HepG2 (cell line): ENCODE data around the gene NFS1. TPM values are rescaled to one million over a fixed set of nuclear protein-coding genes. Genes with fewer than 3 reads are reported as not detected.

ENCODE experiments used
- BCL6 ChIP-seq: IDR thresholded peaks from 2 replicates; pipeline ENCODE4 v1.6.1; 2016; ENCODE audit warnings: missing genetic modification reagents, missing compliant biosample characterization
- CAMTA2 ChIP-seq: sonication (generic); formaldehyde crosslinking; IDR thresholded peaks from 2 replicates; pipeline ENCODE4 v1.4.0; 2020; ENCODE audit warnings: mild to moderate bottlenecking, missing genetic modification reagents, borderline replicate concordance
- E2F5 ChIP-seq: sonication (generic); formaldehyde crosslinking; conservative IDR thresholded peaks from 2 replicates; pipeline ENCODE4 v1.4.0; 2020; ENCODE audit warnings: missing genetic modification reagents
- GATA4 ChIP-seq: sonication (generic); IDR thresholded peaks from 2 replicates; pipeline ENCODE4 v1.6.1; 2016; ENCODE audit warnings: antibody characterized with exemption, low read depth, borderline replicate concordance
- GMEB1 ChIP-seq: sonication (generic); formaldehyde crosslinking; IDR thresholded peaks from 2 replicates; pipeline ENCODE4 v1.5.1; 2020; ENCODE audit warnings: missing genetic modification reagents, mild to moderate bottlenecking, borderline replicate concordance
- MAFF ChIP-seq: IDR thresholded peaks from 2 replicates; pipeline ENCODE4 v1.6.1; 2011; ENCODE audit warnings: low read depth, low read length, improper control_type of control experiment
- MIER3 ChIP-seq: IDR thresholded peaks from 2 replicates; pipeline ENCODE4 v1.6.1; 2016; ENCODE audit warnings: missing compliant biosample characterization, borderline replicate concordance
- NCOA2 ChIP-seq: sonication (generic); formaldehyde crosslinking; IDR thresholded peaks from 2 replicates; pipeline ENCODE4 v1.8.0; 2022; ENCODE audit warnings: inconsistent platforms
- PHB2 ChIP-seq: fragments of 450-650 bp; IDR thresholded peaks from 2 replicates; pipeline ENCODE4 v1.6.1; 2018; ENCODE audit not compliant: partially characterized antibody
- PTBP1 ChIP-seq: fragments of 200-400 bp; formaldehyde crosslinking; IDR thresholded peaks from 2 replicates; pipeline ENCODE4 v1.6.1; 2018; ENCODE audit warnings: low read length, low read depth; ENCODE audit not compliant: poor library complexity, severe bottlenecking
- RBAK ChIP-seq: sonication (generic); formaldehyde crosslinking; IDR thresholded peaks from 2 replicates; pipeline ENCODE4 v1.5.1; 2020; ENCODE audit warnings: mild to moderate bottlenecking, missing genetic modification reagents
- SIN3B ChIP-seq: fragments of 150-350 bp; IDR thresholded peaks from 2 replicates; pipeline ENCODE4 v1.6.1; 2014; ENCODE audit warnings: low read length
- SIX1 ChIP-seq: sonication (generic); formaldehyde crosslinking; IDR thresholded peaks from 2 replicates; pipeline ENCODE4 v1.4.0; 2020; ENCODE audit warnings: missing genetic modification reagents, borderline replicate concordance
- TBL1XR1 ChIP-seq: fragments of 150-350 bp; IDR thresholded peaks from 2 replicates; pipeline ENCODE4 v1.6.1; 2014; ENCODE audit warnings: borderline replicate concordance, low read length; ENCODE audit not compliant: partially characterized antibody
- ZBTB44 ChIP-seq: sonication (generic); formaldehyde crosslinking; IDR thresholded peaks from 2 replicates; pipeline ENCODE4 v1.4.0; 2020; ENCODE audit warnings: missing genetic modification reagents
- ZFP41 ChIP-seq: sonication (generic); formaldehyde crosslinking; IDR thresholded peaks from 2 replicates; pipeline ENCODE4 v1.4.0; 2020; ENCODE audit warnings: mild to moderate bottlenecking, missing genetic modification reagents, borderline replicate concordance
- ZNF121 ChIP-seq: sonication (generic); formaldehyde crosslinking; IDR thresholded peaks from 2 replicates; pipeline ENCODE4 v1.5.0; 2020; ENCODE audit warnings: mild to moderate bottlenecking, missing genetic modification reagents
- ZNF124 ChIP-seq: sonication (generic); formaldehyde crosslinking; IDR thresholded peaks from 2 replicates; pipeline ENCODE4 v1.4.0; 2020; ENCODE audit warnings: missing genetic modification reagents
- ZNF512B ChIP-seq: sonication (generic); formaldehyde crosslinking; IDR thresholded peaks from 2 replicates; pipeline ENCODE4 v1.5.1; 2020; ENCODE audit warnings: missing genetic modification reagents, mild to moderate bottlenecking, borderline replicate concordance
- ZNF607 ChIP-seq: sonication (generic); formaldehyde crosslinking; IDR thresholded peaks from 2 replicates; pipeline ENCODE4 v1.5.1; 2020; ENCODE audit warnings: missing genetic modification reagents, mild to moderate bottlenecking, borderline replicate concordance
- ZNF737 ChIP-seq: sonication (generic); formaldehyde crosslinking; IDR thresholded peaks from 2 replicates; pipeline ENCODE4 v1.5.0; 2020; ENCODE audit warnings: missing genetic modification reagents, mild to moderate bottlenecking, borderline replicate concordance
- polyA plus RNA-seq, 8 experiments: library from polyadenylated mRNA; depleted of rRNA in 3 of 8; stranded (reverse) in 7 of 8; unstranded in 1 of 8; fragments of >200 nt; fragmentation: Illumina TruSeq in 4 of 8; extraction: Trizol in 4 of 8; gene quantifications; 2 replicates each; pipeline versions ENCODE4 v1.2.1 to v1.2.3, GENCODE V29; 2011 to 2016; ENCODE audit warnings: low read depth in 4 of 8, missing spikeins in 1 of 8, mixed read lengths in 1 of 8; ENCODE audit not compliant: insufficient read depth in 1 of 8
- total RNA-seq, 5 experiments: library from RNA; depleted of rRNA; stranded (reverse); fragments of >200 nt; fragmentation: Illumina TruSeq; extraction: Trizol; gene quantifications; 2 replicates each; pipeline ENCODE4 v1.2.3, GENCODE V29; 2016; ENCODE audit warnings: low read depth in 1 of 5

NFS1 gene
- total and polyA plus RNA-seq, 2 of the 13 experiments (the other 11 are each of a cell fraction or from before 2014, with no cell fraction given) = 65.9 to 88.1 TPM

GRCh38 chr20:35698298-35699126, 640 bp downstream of the NFS1 start (continued):
- no peak for TF ChIP-seq ZNF607 (CRISPR knock-in tag)
- no peak for TF ChIP-seq SIN3B
- TF ChIP-seq E2F5 = no peak
- TF ChIP-seq ZNF121 = no peak
- TF ChIP-seq ZBTB44 (CRISPR knock-in tag) = no peak
- TF ChIP-seq TBL1XR1 = no peak
- TF ChIP-seq ZNF512B = 0 out of 2 replicates have a peak, but pooled peaks have one; percentile 38
- TF ChIP-seq SIX1 (CRISPR knock-in tag) = no peak
- no peak for TF ChIP-seq ZNF124 (CRISPR knock-in tag)
- TF ChIP-seq GATA4 = no peak
- TF ChIP-seq PTBP1 = peak; percentile 60
- TF ChIP-seq ZNF737 (CRISPR knock-in tag) = no peak; the same call in 1 of the 2 replicates
- no peak for TF ChIP-seq MIER3 (CRISPR knock-in tag)
- TF ChIP-seq CAMTA2 (CRISPR knock-in tag) = no peak
- peak; percentile 88 for TF ChIP-seq ZFP41 (CRISPR knock-in tag)
- no peak for TF ChIP-seq MAFF
- no peak for TF ChIP-seq NCOA2
- no peak for TF ChIP-seq BCL6
- no peak for TF ChIP-seq RBAK
- TF ChIP-seq GMEB1 (CRISPR knock-in tag) = 0 out of 2 replicates have a peak, but pooled peaks have one; percentile 3
- no peak for TF ChIP-seq PHB2
